Cardiac septum (tissue), 1 donor: ENCODE measurements around the gene LMTK2. TPM values are rescaled to one million over a fixed set of nuclear protein-coding genes. Genes with fewer than 3 reads are reported as not detected.

ENCODE experiments used
- DNase-seq: peaks from one replicate; pipeline ENCODE4 v3.0.0-alpha.2; 2020; ENCODE audit warnings: low spot score
- intact Hi-C: fragments of 100-400 bp; cut with DNase I; formaldehyde crosslinking; loops from one replicate; pipeline ENCODE4 v1.14.0; 2022
- long read RNA-seq: library from polyadenylated mRNA; unstranded; transcript quantifications from one replicate; pipeline ENCODE4 v2.0.0, GENCODE V29; 2021
- total RNA-seq: library from RNA; stranded (reverse); fragmentation: NEBNext Ultra II Directional; extraction: Animal tissue kit (Norgen Biotek cat#: 25700); gene quantifications from one replicate; pipeline ENCODE4 v1.2.1, GENCODE V29; 2021
- donor health status: DM: no; HTN: no; CAD: no.

LMTK2 gene
- total RNA-seq = 28.3 TPM
- long read RNA-seq, partial matches to known transcripts = 12 of 33 reads
- long read RNA-seq, other reads (novel, unspliced or antisense) = 21 of 33 reads

GRCh38 chr7:98106647-98107312 lies at the start of gene LMTK2:
Gene LMTK2, plus strand, starts transcription at chr7:98106862. Its CDS starts 316 bp downstream, at chr7:98107178.
- intact Hi-C loops = loop anchor here (1.0 kb wide), 1 partner anchor 62 kb away; no protein-coding TSS in a partner anchor
- peak; percentile 97 for DNase-seq

- intact Hi-C loops = no loop called here
- no peak for DNase-seq
These were observed 49.5 kb upstream of the LMTK2 start for GRCh38 chr7:98057157-98057556.

- no peak for DNase-seq
- intact Hi-C loops = no loop called here
These were observed 48.5 kb upstream of the LMTK2 start for GRCh38 chr7:98058186-98058585.

GRCh38 chr7:98064233-98064632 lies 42.4 kb upstream of the LMTK2 start:
- intact Hi-C loops = no loop called here
- no peak for DNase-seq

- no peak for DNase-seq
- intact Hi-C loops = no loop called here
These were observed 40.5 kb upstream of the LMTK2 start for GRCh38 chr7:98066208-98066607.

- intact Hi-C loops = no loop called here
- no peak for DNase-seq
These were observed 39.6 kb upstream of the LMTK2 start for GRCh38 chr7:98066934-98067507.

GRCh38 chr7:98073047-98073446 lies 33.6 kb upstream of the LMTK2 start:
- intact Hi-C loops = no loop called here
- peak; percentile 9 for DNase-seq

- intact Hi-C loops = no loop called here
- DNase-seq = no peak
These were observed 30.9 kb upstream of the LMTK2 start for GRCh38 chr7:98075801-98076200.

- intact Hi-C loops = no loop called here
- DNase-seq = peak; percentile 10
These were observed 28.9 kb upstream of the LMTK2 start for GRCh38 chr7:98077762-98078161.

GRCh38 chr7:98078197-98078870 lies 28.3 kb upstream of the LMTK2 start:
- peak; percentile 26 for DNase-seq
- intact Hi-C loops = no loop called here

GRCh38 chr7:98079891-98080648 lies 26.6 kb upstream of the LMTK2 start:
- intact Hi-C loops = no loop called here

GRCh38 chr7:98081319-98081718 lies 25.3 kb upstream of the LMTK2 start:
- intact Hi-C loops = no loop called here
- no peak for DNase-seq

More at GRCh38 chr7:98079891-98080648, 26.6 kb upstream of the LMTK2 start:
- no peak for DNase-seq

GRCh38 chr7:98084631-98085030 lies 22.0 kb upstream of the LMTK2 start:
- DNase-seq = no peak
- intact Hi-C loops = no loop called here

- DNase-seq = peak; percentile 49
- intact Hi-C loops = no loop called here
These were observed 21.0 kb upstream of the LMTK2 start for GRCh38 chr7:98085674-98086073.

- intact Hi-C loops = no loop called here
- DNase-seq = peak; percentile 65
These were observed 20.4 kb upstream of the LMTK2 start for GRCh38 chr7:98086281-98086718.

- intact Hi-C loops = no loop called here
- DNase-seq = no peak
These were observed 18.6 kb upstream of the LMTK2 start for GRCh38 chr7:98088109-98088508.

GRCh38 chr7:98090116-98090515 lies 16.5 kb upstream of the LMTK2 start:
- intact Hi-C loops = no loop called here
- DNase-seq = no peak

GRCh38 chr7:98091061-98091460 lies 15.6 kb upstream of the LMTK2 start:
- intact Hi-C loops = no loop called here
- DNase-seq = no peak

GRCh38 chr7:98091523-98091922 lies 15.1 kb upstream of the LMTK2 start:
- intact Hi-C loops = no loop called here
- peak; percentile 17 for DNase-seq

- intact Hi-C loops = no loop called here
These were observed 9.5 kb upstream of the LMTK2 start for GRCh38 chr7:98097042-98097645.

More at GRCh38 chr7:98097042-98097645, 9.5 kb upstream of the LMTK2 start:
- DNase-seq = no peak
